Ascending aorta (tissue), 2 donors: ENCODE data around the gene CD40. TPM values are rescaled to one million over a fixed set of nuclear protein-coding genes. Genes with fewer than 3 reads are reported as not detected.
A peak's percentile ranks its signal among the peaks of the same experiment; 100 is the strongest.

ENCODE experiments used
- DNase-seq, 2 donors: peaks; one replicate each; pipeline ENCODE4 v3.0.0-alpha.2; 2019; ENCODE audit warnings: low spot score in 2 of 2
- H3K27ac ChIP-seq, 2 donors: fragments of 200-600 bp; sonication (generic); one replicate each; pipeline ENCODE4 v1.5.1; 2016 to 2017; ENCODE audit warnings: mild to moderate bottlenecking in 1 of 2
- H3K27me3 ChIP-seq: fragments of 200-600 bp; sonication (generic); one replicate; pipeline ENCODE4 v1.5.1; 2017
- H3K36me3 ChIP-seq, 2 donors: fragments of 200-600 bp; sonication (generic); one replicate each; pipeline ENCODE4 v1.5.1; 2016
- H3K4me1 ChIP-seq, 2 donors: fragments of 200-600 bp; sonication (generic); one replicate each; pipeline ENCODE4 v1.5.1; 2016 to 2017; ENCODE audit warnings: mild to moderate bottlenecking in 1 of 2
- H3K4me3 ChIP-seq, 2 donors: fragments of 200-600 bp; sonication (generic); one replicate each; pipeline ENCODE4 v1.5.1; 2016 to 2017; ENCODE audit warnings: mild to moderate bottlenecking in 1 of 2
- H3K9me3 ChIP-seq, 2 donors: fragments of 200-600 bp; sonication (generic); one replicate each; pipeline ENCODE4 v1.5.1; 2016
- CTCF ChIP-seq, 3 experiments: fragments of 200-600 bp in 2 of 3; fragments of 450-650 bp in 1 of 3; sonication (generic) in 2 of 3; IDR thresholded peaks; one replicate each; pipeline ENCODE4 v1.5.1; 2016 to 2019; ENCODE audit warnings: antibody characterized with exemption in 3 of 3, mild to moderate bottlenecking in 1 of 3, moderate library complexity in 1 of 3
- intact Hi-C: fragments of 100-400 bp; cut with DNase I; formaldehyde crosslinking; loops from one replicate; pipeline ENCODE4 v1.15.1; 2023
- total RNA-seq: library from RNA; depleted of rRNA; stranded (reverse); fragments of >200 nt; gene quantifications from one replicate; pipeline ENCODE4 v1.1.0, GENCODE V29; 2016

The CD40 gene
- total RNA-seq, 1 donor from 2014 or later = 34.7 TPM

GRCh38 chr20:46119547-46119946, 1.4 kb downstream of the CD40 start:
- no peak for DNase-seq
- Histone ChIP-seq H3K27ac (peak overlapping the region; percentile 81 to 87), H3K9me3 (no peaks in the 10 kb centered on the region), H3K27me3 (no peaks in the 10 kb centered on the region), H3K36me3 (peaks cover 16 to 22% of the 10 kb centered on the region in 2 donors), H3K4me1 (peaks cover 0 to 3% of the 10 kb centered on the region in 2 donors), H3K4me3 (peak overlapping the region in 1 of 2 donors; percentile 64)
- intact Hi-C loops = loop anchor here (10.0 kb wide), 1 partner anchor 565 kb away; the partner anchor contains the start of gene TP53RK
- no peak for TF ChIP-seq CTCF (IDR thresholded peaks at IDR 0.05)

- intact Hi-C loops = no loop called here
- Histone ChIP-seq H3K27ac (no peak overlapping the region), H3K4me3 (no peak overlapping the region), H3K4me1 (peaks cover 0 to 3% of the 10 kb centered on the region in 2 donors), H3K36me3 (peaks cover 16 to 26% of the 10 kb centered on the region in 2 donors), H3K9me3 (no peaks in the 10 kb centered on the region), H3K27me3 (no peaks in the 10 kb centered on the region)
- no peak for DNase-seq
- TF ChIP-seq CTCF (IDR thresholded peaks at IDR 0.05) = no peak
These were observed 2.0 kb downstream of the CD40 start for GRCh38 chr20:46120136-46120535.

GRCh38 chr20:46121184-46121930, 3.2 kb downstream of the CD40 start:
- no peaks in the 10 kb centered on the region for H3K9me3 ChIP-seq
- intact Hi-C loops = no loop called here
- H3K4me3 ChIP-seq = no peak overlapping the region
- H3K27me3 ChIP-seq = no peaks in the 10 kb centered on the region
- H3K4me1 ChIP-seq = peaks cover 0 to 3% of the 10 kb centered on the region in 2 donors
- peaks cover 16 to 34% of the 10 kb centered on the region in 2 donors for H3K36me3 ChIP-seq
- TF ChIP-seq CTCF (IDR thresholded peaks at IDR 0.05) = no peak
- H3K27ac ChIP-seq = no peak overlapping the region
- peak in 1 of 2 donors; percentile 22 for DNase-seq

GRCh38 chr20:46122071-46122470, 4.0 kb downstream of the CD40 start:
- peaks cover 0 to 3% of the 10 kb centered on the region in 2 donors for H3K4me1 ChIP-seq
- H3K4me3 ChIP-seq = no peak overlapping the region
- TF ChIP-seq CTCF (IDR thresholded peaks at IDR 0.05) = no peak
- no peaks in the 10 kb centered on the region for H3K27me3 ChIP-seq
- intact Hi-C loops = no loop called here
- H3K27ac ChIP-seq = no peak overlapping the region
- H3K36me3 ChIP-seq = peaks cover 16 to 37% of the 10 kb centered on the region in 2 donors
- no peak for DNase-seq
- H3K9me3 ChIP-seq = no peaks in the 10 kb centered on the region

GRCh38 chr20:46122516-46123481, 4.7 kb downstream of the CD40 start:
- Histone ChIP-seq H3K27ac (no peak overlapping the region), H3K4me3 (no peak overlapping the region), H3K27me3 (no peaks in the 10 kb centered on the region), H3K36me3 (peaks cover 16 to 37% of the 10 kb centered on the region in 2 donors), H3K9me3 (no peaks in the 10 kb centered on the region), H3K4me1 (peaks cover 0 to 3% of the 10 kb centered on the region in 2 donors)
- no peak for TF ChIP-seq CTCF (IDR thresholded peaks at IDR 0.05)
- intact Hi-C loops = no loop called here
- DNase-seq = peak in 1 of 2 donors; percentile 48
